IMR-90 (cell line): Measurements from ENCODE around the gene KYAT1. TPM values are rescaled to one million over a fixed set of nuclear protein-coding genes. Genes with fewer than 3 reads are reported as not detected.

Experiments
- ATAC-seq: fragments of 200-7000 bp; cut with Tn5 transposase; 2 replicates; pipeline ENCODE4 v1.9.1; 2020; ENCODE audit warnings: low read depth, mild to moderate bottlenecking, moderate library complexity
- BruUV-seq: library from RNA; stranded (reverse); fragments of 400-500 nt; replicated peaks from 2 replicates; lab custom pipeline; 2021; lab: Mats Ljungman, UMichigan
- CTCF ChIA-PET: fragments of 300-600 bp; formaldehyde crosslinking; extraction: SDS; loops from one replicate; lab custom pipeline; 2021; ENCODE audit warnings: antibody characterized with exemption; lab: Yijun Ruan, JAX
- POLR2A ChIA-PET: fragments of 300-600 bp; sonication (Branson Sonifier 250); formaldehyde crosslinking; loops from one replicate; lab custom pipeline; 2022; ENCODE audit warnings: antibody characterized with exemption; ENCODE audit not compliant: unreplicated experiment; lab: Charles Lee
- DNase-seq: peaks from one replicate; pipeline ENCODE4 v3.0.0; 2013
- H2AFZ ChIP-seq: replicated peaks from 2 replicates; pipeline ENCODE3; 2013; ENCODE audit warnings: low read length, mild to moderate bottlenecking; ENCODE audit not compliant: poor library complexity
- H2AK5ac ChIP-seq: 2 replicates; pipeline ENCODE4 v1.6.1; 2013; ENCODE audit warnings: low read depth, low read length, inconsistent platforms
- H2AK9ac ChIP-seq: replicated peaks from 2 replicates; pipeline ENCODE3; 2013; ENCODE audit warnings: mild to moderate bottlenecking, low read depth, low read length, moderate library complexity; ENCODE audit not compliant: poor library complexity
- H2BK120ac ChIP-seq: 2 replicates; pipeline ENCODE4 v1.6.1; 2013; ENCODE audit warnings: low read depth, low read length, inconsistent platforms
- H2BK15ac ChIP-seq: 3 replicates; pipeline ENCODE4 v1.6.1; 2013; ENCODE audit warnings: low read depth, low read length, inconsistent platforms
- H2BK20ac ChIP-seq: 2 replicates; pipeline ENCODE4 v1.6.1; 2013; ENCODE audit warnings: low read depth, mild to moderate bottlenecking, inconsistent platforms, low read length, moderate library complexity
- H2BK5ac ChIP-seq: 2 replicates; pipeline ENCODE4 v1.6.1; 2013; ENCODE audit warnings: mild to moderate bottlenecking, low read depth, low read length, inconsistent platforms; ENCODE audit not compliant: poor library complexity, severe bottlenecking
- H3K14ac ChIP-seq: replicated peaks from 2 replicates; pipeline ENCODE4 v1.6.1; 2013; ENCODE audit warnings: low read depth, low read length, inconsistent platforms
- H3K18ac ChIP-seq: 2 replicates; pipeline ENCODE4 v1.6.1; 2013; ENCODE audit warnings: low read depth, low read length, control low read depth
- H3K23ac ChIP-seq: 2 replicates; pipeline ENCODE4 v1.6.1; 2013; ENCODE audit warnings: low read depth, low read length, inconsistent platforms
- H3K27ac ChIP-seq: 2 replicates; pipeline ENCODE4 v1.5.1; 2013; ENCODE audit warnings: mild to moderate bottlenecking, control low read depth, low read length; ENCODE audit not compliant: insufficient read depth
- H3K27me3 ChIP-seq: 2 replicates; pipeline ENCODE4 v1.6.1; 2013; ENCODE audit warnings: low read length; ENCODE audit not compliant: control insufficient read depth, insufficient read depth
- H3K36me3 ChIP-seq: 2 replicates; pipeline ENCODE4 v1.6.1; 2013; ENCODE audit warnings: low read length, mixed read lengths; ENCODE audit not compliant: control insufficient read depth, insufficient read depth
- H3K4ac ChIP-seq: 2 replicates; pipeline ENCODE4 v1.6.1; 2013; ENCODE audit warnings: low read depth, low read length, inconsistent platforms
- H3K4me1 ChIP-seq: 2 replicates; pipeline ENCODE4 v1.6.1; 2013; ENCODE audit warnings: low read length, mixed read lengths; ENCODE audit not compliant: control insufficient read depth, insufficient read depth
- H3K4me2 ChIP-seq: 2 replicates; pipeline ENCODE4 v1.6.1; 2013; ENCODE audit warnings: low read depth, mild to moderate bottlenecking, control low read depth, low read length, moderate library complexity
- H3K4me3 ChIP-seq: 2 replicates; pipeline ENCODE4 v1.5.1; 2013; ENCODE audit warnings: low read depth, mild to moderate bottlenecking, control low read depth, low read length, moderate library complexity; ENCODE audit not compliant: insufficient read depth
- H3K56ac ChIP-seq: 2 replicates; pipeline ENCODE4 v1.6.1; 2013; ENCODE audit warnings: low read length, inconsistent platforms; ENCODE audit not compliant: insufficient read depth; ENCODE audit errors: extremely low read depth
- H3K79me1 ChIP-seq, 2 experiments: 2 replicates each; pipeline ENCODE4 v1.6.1; 2013; ENCODE audit warnings: low read length in 2 of 2, inconsistent platforms in 1 of 2, low read depth in 1 of 2
- H3K9ac ChIP-seq: 2 replicates; pipeline ENCODE4 v1.6.1; 2013; ENCODE audit warnings: low read depth, low read length, control low read depth
- H3K9me1 ChIP-seq: 2 replicates; pipeline ENCODE4 v1.6.1; 2013; ENCODE audit warnings: low read length, inconsistent platforms; ENCODE audit not compliant: insufficient read depth
- H3K9me3 ChIP-seq: 2 replicates; pipeline ENCODE4 v1.6.1; 2013; ENCODE audit warnings: low read length; ENCODE audit not compliant: control insufficient read depth, insufficient read depth
- H4K20me1 ChIP-seq: 2 replicates; pipeline ENCODE4 v1.6.1; 2013; ENCODE audit warnings: low read length, inconsistent platforms; ENCODE audit not compliant: insufficient read depth
- H4K5ac ChIP-seq: 2 replicates; pipeline ENCODE4 v1.6.1; 2013; ENCODE audit warnings: mild to moderate bottlenecking, low read depth, low read length, control low read depth
- H4K8ac ChIP-seq, 2 experiments: 2 replicates each; pipeline ENCODE4 v1.6.1; 2013; ENCODE audit warnings: low read depth in 2 of 2, low read length in 2 of 2, control low read depth in 1 of 2, inconsistent platforms in 1 of 2
- H4K91ac ChIP-seq: 2 replicates; pipeline ENCODE4 v1.6.1; 2013; ENCODE audit warnings: low read depth, low read length, inconsistent platforms; ENCODE audit not compliant: insufficient read depth
- BHLHE40 ChIP-seq: fragments of 150-350 bp; IDR thresholded peaks from 2 replicates; pipeline ENCODE4 v1.6.1; 2016; ENCODE audit warnings: mild to moderate bottlenecking, low read depth, low read length
- CEBPB ChIP-seq: IDR thresholded peaks from 2 replicates; pipeline ENCODE4 v1.6.1; 2012; ENCODE audit warnings: low read depth, low read length, improper control_type of control experiment
- CHD1 ChIP-seq: IDR thresholded peaks from 2 replicates; pipeline ENCODE4 v1.6.1; 2012; ENCODE audit warnings: low read depth, low read length, improper control_type of control experiment
- CTCF ChIP-seq: conservative IDR thresholded peaks from 2 replicates; pipeline ENCODE4 v1.5.1; 2012; ENCODE audit warnings: mild to moderate bottlenecking, low read depth, low read length, improper control_type of control experiment
- FOS ChIP-seq: fragments of 150-350 bp; IDR thresholded peaks from 2 replicates; pipeline ENCODE4 v1.6.1; 2016; ENCODE audit warnings: low read depth, low read length
- MAFK ChIP-seq: IDR thresholded peaks from 2 replicates; pipeline ENCODE4 v1.6.1; 2012; ENCODE audit warnings: low read depth, low read length, improper control_type of control experiment
- MAZ ChIP-seq: IDR thresholded peaks from 2 replicates; pipeline ENCODE4 v1.6.1; 2012; ENCODE audit warnings: low read depth, mild to moderate bottlenecking, low read length, improper control_type of control experiment, moderate library complexity, borderline replicate concordance
- RFX5 ChIP-seq: IDR thresholded peaks from 2 replicates; pipeline ENCODE4 v1.8.0; 2012; ENCODE audit warnings: low read depth, mild to moderate bottlenecking, low read length, moderate library complexity
- SMC3 ChIP-seq: fragments of 150-350 bp; IDR thresholded peaks from 2 replicates; pipeline ENCODE4 v1.6.1; 2016; ENCODE audit warnings: low read depth, mild to moderate bottlenecking, antibody characterized with exemption, low read length, moderate library complexity
- whole genome bisulfite sequencing, 2 experiments: methylation state at CpG; one replicate each; pipeline versions ENCODE4 v1.1.5 to v1.1.7; 2013; ENCODE audit warnings: missing lambda C conversion rate in 2 of 2; ENCODE audit not compliant: insufficient read length in 1 of 2; ENCODE audit errors: extremely low coverage in 2 of 2; 5-methylcytosine and 5-hydroxymethylcytosine counted together
- dilution Hi-C: fragments of 300-500 bp; cut with HindIII; formaldehyde crosslinking; loops from one replicate; pipeline ENCODE4 v1.14.3; 2018; ENCODE audit warnings: low sequenced_read_pairs; ENCODE audit not compliant: unreplicated experiment
- in situ Hi-C: fragments of 300-500 bp; cut with MboI; formaldehyde crosslinking; loops from 3 replicates; pipeline ENCODE4 v1.14.3; 2019; ENCODE audit warnings: low sequenced_read_pairs, inconsistent platforms, mixed read lengths
- intact Hi-C: fragments of 100-400 bp; cut with micrococcal nuclease; formaldehyde crosslinking; loops from 2 replicates; pipeline ENCODE4 v1.10.0; 2022
- polyA plus RNA-seq, 3 experiments: library from polyadenylated mRNA; depleted of rRNA; stranded (reverse); fragments of >200 nt; gene quantifications; 2 replicates each; pipeline ENCODE4 v1.2.3, GENCODE V29; 2012; ENCODE audit warnings: low replicate concordance in 1 of 3
- total RNA-seq: library from RNA; depleted of rRNA; stranded (reverse); fragments of >200 nt; gene quantifications from 2 replicates; pipeline ENCODE4 v1.2.3, GENCODE V29; 2012
- TF ChIP-seq, protein P1 (sequence below): fragments of 150-350 bp; IDR thresholded peaks from 2 replicates; pipeline ENCODE4 v1.6.1; 2017; ENCODE audit warnings: mild to moderate bottlenecking, antibody characterized with exemption, low read length, low read depth

KYAT1 gene
- total and polyA plus RNA-seq, 2 of the 4 experiments (the other 2 are of a cell fraction), result 6.8 to 9.5 TPM

DNA sequence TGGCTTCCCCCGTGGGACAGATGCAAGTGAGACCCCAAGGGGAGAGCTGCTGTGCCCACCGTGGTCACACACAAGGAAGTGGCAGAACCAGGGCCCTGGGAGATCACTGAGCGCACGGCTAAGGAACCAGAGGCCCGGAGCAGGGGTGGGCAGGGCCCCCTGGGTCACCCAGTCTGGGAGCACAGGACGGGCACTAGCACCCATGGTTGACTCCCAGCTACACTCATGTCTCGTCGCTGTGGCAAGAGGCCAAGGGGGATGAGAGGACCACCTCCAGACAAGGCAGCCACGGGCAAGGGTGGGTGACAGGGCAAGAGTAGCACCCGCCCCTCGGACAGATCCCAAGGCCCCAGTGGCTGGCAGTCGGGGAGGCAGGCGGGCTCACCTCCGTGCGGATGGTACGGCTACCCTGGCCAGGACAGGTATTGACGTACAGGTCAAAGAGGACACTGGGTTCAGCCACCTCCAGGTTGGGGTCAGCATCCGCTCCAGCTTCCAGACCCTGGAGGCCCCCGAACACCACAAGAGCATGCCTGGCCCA lies 58.3 kb downstream of the KYAT1 start:
- Histone ChIP-seq H3K36me3 (peaks cover 47% of the 10 kb centered on the region), H2BK20ac (no peak overlapping the region)
- CTCF ChIA-PET, result no interaction called here

More for the DNA sequence above, 58.3 kb downstream of the KYAT1 start:
- intact Hi-C loops, result no loop called here
- no peak overlapping the region for H3K56ac ChIP-seq
- H2AK9ac ChIP-seq, result peak overlapping the region; percentile 16
- no peak overlapping the region for H2BK15ac ChIP-seq
- H2BK120ac ChIP-seq, result no peak overlapping the region
- no peak overlapping the region for H4K5ac ChIP-seq
- no peak overlapping the region for H4K91ac ChIP-seq
- 91% methylated on average over 14 of the region's 19 CpGs; no CpG with 5 or more reads in 1 of the 2 experiments for WGBS, 2 experiments
- H2AK5ac ChIP-seq, result no peak overlapping the region
- peaks cover 9% of the 10 kb centered on the region; the same call in 1 of the 2 replicates for H3K9me1 ChIP-seq
- ATAC-seq (no peak), DNase-seq (no peak)
- H2BK5ac ChIP-seq, result no peak overlapping the region
- no TSS peak for BruUV-seq
- H3K9ac ChIP-seq, result no peak overlapping the region
- H3K79me1 ChIP-seq, result peaks cover 16 to 29% of the 10 kb centered on the region in 2 experiments
- no peak overlapping the region for H3K14ac ChIP-seq
- no peak overlapping the region for H3K4me3 ChIP-seq
- TF ChIP-seq SMC3, result no peak
- no peak for TF ChIP-seq MAFK
- no peak for TF ChIP-seq CTCF
- TF ChIP-seq, protein P1, sequence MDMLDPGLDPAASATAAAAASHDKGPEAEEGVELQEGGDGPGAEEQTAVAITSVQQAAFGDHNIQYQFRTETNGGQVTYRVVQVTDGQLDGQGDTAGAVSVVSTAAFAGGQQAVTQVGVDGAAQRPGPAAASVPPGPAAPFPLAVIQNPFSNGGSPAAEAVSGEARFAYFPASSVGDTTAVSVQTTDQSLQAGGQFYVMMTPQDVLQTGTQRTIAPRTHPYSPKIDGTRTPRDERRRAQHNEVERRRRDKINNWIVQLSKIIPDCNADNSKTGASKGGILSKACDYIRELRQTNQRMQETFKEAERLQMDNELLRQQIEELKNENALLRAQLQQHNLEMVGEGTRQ, result no peak
- no peak for TF ChIP-seq BHLHE40
- no peak for TF ChIP-seq RFX5
- no peak for TF ChIP-seq CEBPB
- no peak for TF ChIP-seq FOS
- no peak for TF ChIP-seq CHD1
- TF ChIP-seq MAZ, result no peak
- no peak overlapping the region for H2AFZ ChIP-seq
- H4K20me1 ChIP-seq, result peaks cover 14% of the 10 kb centered on the region
- no peak overlapping the region for H3K23ac ChIP-seq
- no peak overlapping the region for H3K4me2 ChIP-seq
- dilution Hi-C loops, result no loop called here
- peaks cover 4% of the 10 kb centered on the region; the same call in 1 of the 2 replicates for H3K4me1 ChIP-seq
- H3K18ac ChIP-seq, result no peak overlapping the region
- H3K27ac ChIP-seq, result no peak overlapping the region
- in situ Hi-C loops, result no loop called here
- H3K27me3 ChIP-seq, result no peaks in the 10 kb centered on the region
- no peak overlapping the region for H4K8ac ChIP-seq
- POLR2A ChIA-PET, result no interaction called here
- H3K4ac ChIP-seq, result no peak overlapping the region
- H3K9me3 ChIP-seq, result no peaks in the 10 kb centered on the region
